HepG2 (cell line): ENCODE data around the gene PANK2. TPM values are rescaled to one million over a fixed set of nuclear protein-coding genes. Genes with fewer than 3 reads are reported as not detected.

Experiments used
- ARID2 ChIP-seq: sonication (generic); formaldehyde crosslinking; IDR thresholded peaks from 2 replicates; pipeline ENCODE4 v1.8.1; 2022; ENCODE audit warnings: mild to moderate bottlenecking, missing genetic modification reagents, borderline replicate concordance
- ARNT ChIP-seq: fragments of 450-650 bp; IDR thresholded peaks from 2 replicates; pipeline ENCODE4 v1.6.1; 2017
- ATRX ChIP-seq: sonication (generic); formaldehyde crosslinking; IDR thresholded peaks from 2 replicates; pipeline ENCODE4 v1.4.0; 2020; ENCODE audit warnings: missing genetic modification reagents, borderline replicate concordance
- CAMTA2 ChIP-seq: sonication (generic); formaldehyde crosslinking; IDR thresholded peaks from 2 replicates; pipeline ENCODE4 v1.4.0; 2020; ENCODE audit warnings: mild to moderate bottlenecking, missing genetic modification reagents, borderline replicate concordance
- CCAR2 ChIP-seq: fragments of 200-400 bp; formaldehyde crosslinking; optimal IDR thresholded peaks from 2 replicates; pipeline ENCODE3; 2018; ENCODE audit warnings: low read depth, mild to moderate bottlenecking, low read length, moderate library complexity
- DNMT3B ChIP-seq: conservative IDR thresholded peaks from 2 replicates; pipeline ENCODE4 v1.6.1; 2016; ENCODE audit warnings: missing biosample characterization, control low read depth
- DZIP1 ChIP-seq: sonication (generic); formaldehyde crosslinking; IDR thresholded peaks from 2 replicates; pipeline ENCODE4 v1.5.0; 2020; ENCODE audit warnings: mild to moderate bottlenecking, missing genetic modification reagents
- FOXC1 ChIP-seq: sonication (generic); formaldehyde crosslinking; IDR thresholded peaks from 2 replicates; pipeline ENCODE4 v1.8.0; 2022; ENCODE audit warnings: mild to moderate bottlenecking, missing genetic modification reagents, borderline replicate concordance
- IRF2 ChIP-seq: IDR thresholded peaks from 2 replicates; pipeline ENCODE4 v1.6.1; 2018; ENCODE audit warnings: missing genetic modification reagents, missing compliant biosample characterization
- ISX ChIP-seq: sonication (generic); formaldehyde crosslinking; conservative IDR thresholded peaks from 2 replicates; pipeline ENCODE4 v1.5.0; 2020; ENCODE audit warnings: missing genetic modification reagents
- JARID2 ChIP-seq: sonication (generic); formaldehyde crosslinking; IDR thresholded peaks from 2 replicates; pipeline ENCODE4 v1.8.1; 2023; ENCODE audit warnings: missing genetic modification reagents, inconsistent platforms; ENCODE audit not compliant: insufficient replicate concordance
- RBM22 ChIP-seq: fragments of 200-400 bp; formaldehyde crosslinking; optimal IDR thresholded peaks from 2 replicates; pipeline ENCODE3; 2017; ENCODE audit warnings: mild to moderate bottlenecking, low read length, moderate library complexity
- RXRB ChIP-seq: IDR thresholded peaks from 2 replicates; pipeline ENCODE4 v1.6.1; 2016; ENCODE audit warnings: borderline replicate concordance, missing genetic modification reagents, missing compliant biosample characterization
- SAP130 ChIP-seq: IDR thresholded peaks from 2 replicates; pipeline ENCODE4 v1.6.1; 2016; ENCODE audit warnings: low read depth
- SKI ChIP-seq: fragments of 450-650 bp; IDR thresholded peaks from one replicate; pipeline ENCODE4 v1.6.1; 2018; ENCODE audit warnings: mild to moderate bottlenecking; ENCODE audit not compliant: partially characterized antibody
- TCF12 ChIP-seq, 2 experiments: fragments of 450-650 bp in 1 of 2; sonication (generic) in 1 of 2; formaldehyde crosslinking in 1 of 2; IDR thresholded peaks; 2 replicates each; pipeline versions ENCODE4 v1.6.1 to v1.8.0; 2017 to 2022; ENCODE audit warnings: antibody characterized with exemption in 1 of 2, mild to moderate bottlenecking in 1 of 2, missing genetic modification reagents in 1 of 2, moderate library complexity in 1 of 2
- TP53 ChIP-seq: sonication (generic); formaldehyde crosslinking; conservative IDR thresholded peaks from 2 replicates; pipeline ENCODE4 v1.4.0; 2020; ENCODE audit warnings: missing genetic modification reagents
- ZNF160 ChIP-seq: sonication (generic); formaldehyde crosslinking; IDR thresholded peaks from 2 replicates; pipeline ENCODE4 v1.8.0; 2022; ENCODE audit warnings: mild to moderate bottlenecking, inconsistent platforms, missing genetic modification reagents
- ZNF205 ChIP-seq: IDR thresholded peaks from 2 replicates; pipeline ENCODE4 v1.6.1; 2018; ENCODE audit warnings: missing biosample characterization, missing genetic modification reagents
- ZNF280B ChIP-seq: sonication (generic); formaldehyde crosslinking; IDR thresholded peaks from 2 replicates; pipeline ENCODE4 v1.5.0; 2020; ENCODE audit warnings: missing genetic modification reagents, mild to moderate bottlenecking, borderline replicate concordance
- ZNF343 ChIP-seq: sonication (generic); formaldehyde crosslinking; IDR thresholded peaks from 2 replicates; pipeline ENCODE4 v1.4.0; 2020; ENCODE audit warnings: mild to moderate bottlenecking, missing genetic modification reagents
- ZNF451 ChIP-seq: sonication (generic); formaldehyde crosslinking; IDR thresholded peaks from 2 replicates; pipeline ENCODE4 v1.5.0; 2020; ENCODE audit warnings: mild to moderate bottlenecking, missing genetic modification reagents
- ZNF589 ChIP-seq: sonication (generic); formaldehyde crosslinking; conservative IDR thresholded peaks from 2 replicates; pipeline ENCODE4 v1.8.0; 2022; ENCODE audit warnings: mild to moderate bottlenecking, moderate library complexity, missing genetic modification reagents
- ZNF629 ChIP-seq: sonication (generic); formaldehyde crosslinking; conservative IDR thresholded peaks from 2 replicates; pipeline ENCODE4 v1.5.0; 2020; ENCODE audit warnings: missing genetic modification reagents
- ZNF674 ChIP-seq: sonication (generic); formaldehyde crosslinking; IDR thresholded peaks from 2 replicates; pipeline ENCODE4 v1.5.0; 2020; ENCODE audit warnings: low read depth, mild to moderate bottlenecking, missing genetic modification reagents
- ZNF7 ChIP-seq: IDR thresholded peaks from 2 replicates; pipeline ENCODE4 v1.6.1; 2016; ENCODE audit warnings: missing biosample characterization, missing genetic modification reagents
- ZNF781 ChIP-seq: sonication (generic); formaldehyde crosslinking; IDR thresholded peaks from 2 replicates; pipeline ENCODE4 v1.5.1; 2020; ENCODE audit warnings: borderline replicate concordance, mild to moderate bottlenecking, missing genetic modification reagents; ENCODE audit errors: not compliant biosample characterization
- polyA plus RNA-seq, 8 experiments: library from polyadenylated mRNA; depleted of rRNA in 3 of 8; stranded (reverse) in 7 of 8; unstranded in 1 of 8; fragments of >200 nt; fragmentation: Illumina TruSeq in 4 of 8; extraction: Trizol in 4 of 8; gene quantifications; 2 replicates each; pipeline versions ENCODE4 v1.2.1 to v1.2.3, GENCODE V29; 2011 to 2016; ENCODE audit warnings: low read depth in 4 of 8, missing spikeins in 1 of 8, mixed read lengths in 1 of 8; ENCODE audit not compliant: insufficient read depth in 1 of 8
- total RNA-seq, 5 experiments: library from RNA; depleted of rRNA; stranded (reverse); fragments of >200 nt; fragmentation: Illumina TruSeq; extraction: Trizol; gene quantifications; 2 replicates each; pipeline ENCODE4 v1.2.3, GENCODE V29; 2016; ENCODE audit warnings: low read depth in 1 of 5
- TF ChIP-seq, protein P1 (sequence below): sonication (generic); formaldehyde crosslinking; IDR thresholded peaks from 2 replicates; pipeline ENCODE4 v1.4.0; 2020; ENCODE audit warnings: mild to moderate bottlenecking, missing genetic modification reagents

The PANK2 gene
- total and polyA plus RNA-seq, 2 of the 13 experiments (the other 11 are each of a cell fraction or from before 2014, with no cell fraction given): 39.2 to 123 TPM

DNA sequence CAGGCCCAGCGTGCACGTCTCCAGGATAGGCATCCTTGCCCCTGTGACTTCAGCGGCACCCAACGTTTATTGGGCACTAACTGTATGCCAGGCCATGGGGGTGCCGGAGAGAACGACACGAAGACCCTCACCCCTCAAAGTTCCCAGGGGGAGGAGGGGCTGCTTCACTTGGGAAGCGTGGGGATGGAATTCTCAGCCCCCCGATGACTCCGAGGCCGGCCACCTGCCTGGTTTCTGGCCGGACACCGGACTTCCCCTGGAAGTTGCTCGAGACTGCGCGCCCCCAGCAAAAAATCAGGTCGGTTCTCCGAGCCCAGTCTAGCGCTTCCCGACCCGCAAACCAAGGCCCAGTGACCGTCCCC lies 42.8 kb upstream of the PANK2 start (continued):
- TF ChIP-seq ZNF280B (CRISPR knock-in tag): 0 out of 2 replicates have a peak, but pooled peaks have one; percentile 1
- TF ChIP-seq SAP130 (CRISPR knock-in tag): no peak
- 0 out of 2 replicates have a peak, but pooled peaks have one; percentile 19 for TF ChIP-seq ZNF674 (CRISPR knock-in tag)
- peak; percentile 30; the same call in 1 of the 2 replicates for TF ChIP-seq ZNF629 (CRISPR knock-in tag)
- TF ChIP-seq ZNF781: peak; percentile 16
- TF ChIP-seq ZNF7 (CRISPR knock-in tag): no peak
- TF ChIP-seq SKI: no peak
- TF ChIP-seq CAMTA2: 0 out of 2 replicates have a peak, but pooled peaks have one; percentile 7
- TF ChIP-seq ZNF343 (CRISPR knock-in tag): no peak
- TF ChIP-seq RXRB: no peak
- TF ChIP-seq DNMT3B: no peak; the same call in none of the 2 replicates
- peak; percentile 66 for TF ChIP-seq RBM22
- TF ChIP-seq ZNF451 (CRISPR knock-in tag): no peak; the same call in 1 of the 2 replicates
- TF ChIP-seq ARID2 (CRISPR knock-in tag): no peak
- TF ChIP-seq ISX (CRISPR knock-in tag): 0 out of 2 replicates have a peak, but pooled peaks have one; percentile 58
- no peak for TF ChIP-seq JARID2 (CRISPR knock-in tag)
- TF ChIP-seq FOXC1 (CRISPR knock-in tag): peak; percentile 67; the same call in 1 of the 2 replicates
- TF ChIP-seq ZNF589: no peak; the same call in 1 of the 2 replicates
- TF ChIP-seq ARNT: no peak
- no peak for TF ChIP-seq TCF12 (IDR thresholded peaks at IDR 0.05)
- peak; percentile 25; the same call in 1 of the 2 replicates for TF ChIP-seq TCF12 (CRISPR knock-in tag; IDR thresholded peaks at IDR 0.05)
- TF ChIP-seq, protein P1, sequence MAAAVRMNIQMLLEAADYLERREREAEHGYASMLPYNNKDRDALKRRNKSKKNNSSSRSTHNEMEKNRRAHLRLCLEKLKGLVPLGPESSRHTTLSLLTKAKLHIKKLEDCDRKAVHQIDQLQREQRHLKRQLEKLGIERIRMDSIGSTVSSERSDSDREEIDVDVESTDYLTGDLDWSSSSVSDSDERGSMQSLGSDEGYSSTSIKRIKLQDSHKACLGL (CRISPR knock-in tag): peak; percentile 22; the same call in 1 of the 2 replicates
- no peak; the same call in 1 of the 2 replicates for TF ChIP-seq ZNF205 (CRISPR knock-in tag)
- TF ChIP-seq ZNF160 (CRISPR knock-in tag): peak; percentile 85; the same call in 1 of the 2 replicates
- 0 out of 2 replicates have a peak, but pooled peaks have one; percentile 74 for TF ChIP-seq ATRX (CRISPR knock-in tag)
- peak; percentile 71 for TF ChIP-seq TP53 (CRISPR knock-in tag)
- peak; percentile 5; the same call in 1 of the 2 replicates for TF ChIP-seq DZIP1 (CRISPR knock-in tag)
- no peak for TF ChIP-seq CCAR2
- 0 out of 2 replicates have a peak, but pooled peaks have one; percentile 63 for TF ChIP-seq IRF2 (CRISPR knock-in tag)
